ENCODE measurements around the gene ADAMTSL5.

DNA sequence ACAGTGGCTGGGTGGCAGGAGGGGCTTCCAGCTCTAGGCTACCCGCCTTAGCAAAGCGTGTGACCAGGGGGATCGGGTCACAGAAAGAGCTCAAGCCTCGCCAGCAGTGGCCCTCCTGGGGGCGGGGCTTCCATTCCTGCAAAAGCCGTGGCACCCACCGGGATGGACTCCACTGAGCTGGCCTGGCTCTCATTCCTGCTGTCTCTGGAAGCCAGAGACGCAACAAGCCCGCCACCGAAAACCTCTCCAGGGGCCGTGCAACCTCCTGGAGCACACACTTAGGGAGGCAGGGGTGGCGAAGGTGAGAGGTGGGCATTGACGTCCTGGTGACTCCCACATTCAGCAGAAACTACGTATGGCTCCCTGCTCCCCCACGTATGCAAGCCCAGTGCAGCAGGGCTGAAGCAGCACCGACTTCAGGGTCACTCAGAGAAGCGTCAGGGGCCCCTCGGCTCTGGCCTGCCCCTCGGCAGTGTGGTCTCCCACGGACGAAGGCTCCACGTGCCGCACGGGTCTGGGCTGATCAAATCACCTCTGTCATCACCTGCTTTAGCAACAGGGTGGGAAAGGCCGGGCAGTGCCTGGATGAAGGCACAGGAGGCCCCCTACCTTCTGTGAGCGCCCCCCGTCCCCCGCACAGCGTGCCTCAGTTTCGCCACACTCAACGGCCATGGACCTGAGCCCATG is 36.9 kb downstream of the ADAMTSL5 start:
- TF ChIP-seq POLR2A (IDR thresholded peaks at IDR 0.05; ENCODE audit: low read length) (no peak), GATA1 (IDR thresholded peaks at IDR 0.05; ENCODE audit: low read depth, low read length) (no peak)
